ENCODE data around the gene VEPH1. TPM values are rescaled to one million over a fixed set of nuclear protein-coding genes. Genes with fewer than 3 reads are reported as not detected.

The VEPH1 gene
- total and polyA plus RNA-seq, 9 of the 15 experiments (the other 6 are each of a cell fraction or from before 2014, with no cell fraction given) = 4.5 to 15.6 (median 5.8) TPM

GRCh38 chr3:157479464-157480243 is 23.6 kb downstream of the VEPH1 start:
- TF ChIP-seq ZNF512 (tag; IDR thresholded peaks at IDR 0.05) = peak; percentile 81
- TF ChIP-seq MAZ (CRISPR knock-in tag; conservative IDR thresholded peaks at IDR 0.05 in 1 of 2, IDR thresholded peaks at IDR 0.05 in 1 of 2) = no peak
- H3K27me3 ChIP-seq (ENCODE audit: control insufficient read depth in 2 of 2, insufficient read depth in 2 of 2, low read length in 2 of 2) = no peaks in the 10 kb centered on the region
- no peaks in the 10 kb centered on the region for H3K36me3 ChIP-seq (ENCODE audit: control insufficient read depth, insufficient read depth, low read length)
- 0% methylated on average over 1 of the region's 1 CpG for WGBS (ENCODE audit: insufficient coverage, low coverage, missing lambda C conversion rate)
- FAIRE-seq (no peak), DNase-seq (ENCODE audit: extremely low read depth in 1 of 4, low spot score in 3 of 4) (no peak), ATAC-seq (no peak)
- ChIA-PET CTCF (ENCODE audit: low intra/inter-chr PET ratio) (no interaction called here), POLR2A (no interaction called here)
- H3K27ac ChIP-seq (ENCODE audit: extremely low read depth, low read depth, low read length) = no peak overlapping the region
- no peak overlapping the region for H2AFZ ChIP-seq (ENCODE audit: low read depth, low read length)
- H3K9ac ChIP-seq (ENCODE audit: insufficient read depth in 1 of 2, low read depth in 2 of 2, low read length in 2 of 2) = no peak overlapping the region
- no peaks in the 10 kb centered on the region for H3K9me1 ChIP-seq (ENCODE audit: control insufficient read depth, insufficient read depth, low read length)
- no TSS peak for BruUV-seq (replicated peaks)
- H4K20me1 ChIP-seq (replicated peaks; ENCODE audit: control insufficient read depth, insufficient read depth, low read length) = no peaks in the 10 kb centered on the region
- no peaks in the 10 kb centered on the region for H3K79me2 ChIP-seq (ENCODE audit: control insufficient read depth, insufficient read depth, low read length)
- H3K4me1 ChIP-seq (replicated peaks in 1 of 2; ENCODE audit: control insufficient read depth in 2 of 2, insufficient read depth in 2 of 2, low read length in 2 of 2) = no peaks in the 10 kb centered on the region; a peak in 1 of 5 replicates
- intact Hi-C loops (cut with micrococcal nuclease) (no loop called here), in situ Hi-C loops (cut with MboI) (no loop called here)
- no peaks in the 10 kb centered on the region for H3K9me3 ChIP-seq (replicated peaks; ENCODE audit: control insufficient read depth, insufficient read depth, low read depth, low read length)
- H3K4me2 ChIP-seq (ENCODE audit: insufficient read depth, low read length) = no peak overlapping the region
- no peak overlapping the region for H3K4me3 ChIP-seq

- no peak overlapping the region for H3K4me2 ChIP-seq (ENCODE audit: insufficient read depth, low read length)
- whole genome bisulfite sequencing (ENCODE audit: insufficient coverage, low coverage, missing lambda C conversion rate) = 14% methylated on average over 3 of the region's 3 CpGs
- intact Hi-C loops (cut with micrococcal nuclease) = no loop called here
- no peaks in the 10 kb centered on the region for H3K9me3 ChIP-seq (replicated peaks; ENCODE audit: control insufficient read depth, insufficient read depth, low read depth, low read length)
- H3K79me2 ChIP-seq (ENCODE audit: control insufficient read depth, insufficient read depth, low read length) = no peaks in the 10 kb centered on the region
- H4K20me1 ChIP-seq (replicated peaks; ENCODE audit: control insufficient read depth, insufficient read depth, low read length) = no peaks in the 10 kb centered on the region
- in situ Hi-C loops (cut with MboI) = no loop called here
- POLR2A ChIA-PET = interaction anchor here (1.4 kb wide), 1 partner anchor 9 kb away, joined by 5 read pairs; no protein-coding TSS in a partner anchor
- no peaks in the 10 kb centered on the region for H3K27me3 ChIP-seq (ENCODE audit: control insufficient read depth in 2 of 2, insufficient read depth in 2 of 2, low read length in 2 of 2)
- H3K9ac ChIP-seq (ENCODE audit: insufficient read depth in 1 of 2, low read depth in 2 of 2, low read length in 2 of 2) = no peak overlapping the region
- DNase-seq (ENCODE audit: extremely low read depth in 1 of 4, low spot score in 3 of 4) (no peak), FAIRE-seq (no peak), ATAC-seq (no peak)
- no peaks in the 10 kb centered on the region for H3K9me1 ChIP-seq (ENCODE audit: control insufficient read depth, insufficient read depth, low read length)
- H3K36me3 ChIP-seq (ENCODE audit: control insufficient read depth, insufficient read depth, low read length) = no peaks in the 10 kb centered on the region
- no TSS peak for BruUV-seq (replicated peaks)
- no peak overlapping the region for H2AFZ ChIP-seq (ENCODE audit: low read depth, low read length)
- no peak overlapping the region for H3K4me3 ChIP-seq
- CTCF ChIA-PET (ENCODE audit: low intra/inter-chr PET ratio) = no interaction called here
- no peaks in the 10 kb centered on the region; a peak in 1 of 5 replicates for H3K4me1 ChIP-seq (replicated peaks in 1 of 2; ENCODE audit: control insufficient read depth in 2 of 2, insufficient read depth in 2 of 2, low read length in 2 of 2)
- no peak overlapping the region for H3K27ac ChIP-seq (ENCODE audit: extremely low read depth, low read depth, low read length)
- TF ChIP-seq SPI1 (IDR thresholded peaks at IDR 0.05; ENCODE audit: borderline replicate concordance, low read depth, low read length) (no peak), MTA2 (IDR thresholded peaks at IDR 0.05; ENCODE audit: low read depth) (no peak), AFF4 (CRISPR knock-in tag; IDR thresholded peaks at IDR 0.05) (no peak), FOSL1 (tag; conservative IDR thresholded peaks at IDR 0.05) (peak; percentile 70), ATF3 (IDR thresholded peaks at IDR 0.05) (peak; percentile 73), ATF3 (CRISPR knock-in tag; conservative IDR thresholded peaks at IDR 0.05) (no peak)
These were observed 25.8 kb downstream of the VEPH1 start for GRCh38 chr3:157477441-157477840.
